ENCODE data around the gene KDM2B.

GRCh38 chr12:121628536-121628935, 47.7 kb upstream of the KDM2B start:
- TF ChIP-seq POLR2A (IDR thresholded peaks at IDR 0.05): no peak
- no peak for TF ChIP-seq CTCF (IDR thresholded peaks at IDR 0.05)

Measured in esophagus squamous epithelium (tissue), 4 donors.